Adrenal gland (tissue), 12 donors: ENCODE results near the gene AVPR1B. TPM values are rescaled to one million over a fixed set of nuclear protein-coding genes. Genes with fewer than 3 reads are reported as not detected.

Experiments
- DNase-seq, 7 donors: peaks; one replicate each; pipeline ENCODE4 v3.0.0-alpha.2; 2019 to 2020
- H3K27ac ChIP-seq, 5 donors: fragments of 200-600 bp; sonication (generic) in 4 of 5; 1 replicate in 3 of 5; 2 replicates in 2 of 5; pipeline versions ENCODE4 v1.5.1 to v1.8.0; 2016 to 2020; ENCODE audit warnings: mild to moderate bottlenecking in 1 of 5
- H3K27me3 ChIP-seq: fragments of 200-600 bp; 2 replicates; pipeline ENCODE4 v1.8.0; 2021
- H3K36me3 ChIP-seq, 2 donors: fragments of 200-600 bp; replicated peaks in 1 of 2; 1 replicate in 1 of 2; 2 replicates in 1 of 2; pipeline versions ENCODE4 v1.5.1 to v1.8.0; 2018 to 2022
- H3K4me1 ChIP-seq, 2 donors: fragments of 200-600 bp; replicated peaks in 1 of 2; 1 replicate in 1 of 2; 2 replicates in 1 of 2; pipeline versions ENCODE4 v1.5.1 to v1.8.0; 2018 to 2021
- H3K4me3 ChIP-seq, 4 donors: fragments of 200-600 bp; sonication (generic) in 3 of 4; one replicate each; pipeline ENCODE4 v1.5.1; 2016 to 2018
- H3K9me3 ChIP-seq, 3 donors: fragments of 200-600 bp; sonication (generic) in 1 of 3; replicated peaks in 1 of 3; 1 replicate in 2 of 3; 2 replicates in 1 of 3; pipeline versions ENCODE4 v1.5.1 to v1.8.0; 2016 to 2021
- CTCF ChIP-seq, 6 experiments: fragments of 450-650 bp in 4 of 6; fragments of 200-600 bp in 2 of 6; sonication (generic) in 1 of 6; IDR thresholded peaks; 1 replicate in 5 of 6; 2 replicates in 1 of 6; pipeline versions ENCODE4 v1.5.1 to v1.8.0; 2016 to 2021; ENCODE audit warnings: antibody characterized with exemption in 6 of 6, mild to moderate bottlenecking in 2 of 6, moderate library complexity in 1 of 6
- POLR2A ChIP-seq, 2 donors: fragments of 450-650 bp; IDR thresholded peaks; one replicate each; pipeline ENCODE4 v1.6.1; 2017; ENCODE audit warnings: antibody characterized with exemption in 2 of 2, mild to moderate bottlenecking in 2 of 2, moderate library complexity in 1 of 2
- WGBS, 4 donors: extraction: QIAGEN DNeasy Blood & Tissue Kit in 2 of 4; methylation state at CpG; one replicate each; pipeline versions ENCODE4 v1.1.5 to v1.1.7; 2013 to 2017; 5-methylcytosine and 5-hydroxymethylcytosine counted together
- intact Hi-C, 2 donors: fragments of 100-400 bp; cut with DNase I; formaldehyde crosslinking; loops; one replicate each; pipeline versions ENCODE4 v1.14.1 to v1.15.0; 2022 to 2023
- polyA plus RNA-seq, 3 donors: library from polyadenylated mRNA; stranded (reverse); fragments of 200-250 nt in 2 of 3; fragments of 350-450 nt in 1 of 3; fragmentation: Illumina TruSeq in 1 of 3; extraction: RNeasy Lipid Tissue Mini Kit (QIAGEN cat#74804) in 1 of 3; gene quantifications; one replicate each; pipeline ENCODE4 v1.2.3, GENCODE V29; 2013 to 2014
- total RNA-seq, 9 donors: library from RNA; depleted of rRNA in 4 of 9; stranded (reverse); fragments of >200 nt in 4 of 9; fragments of 120-200 nt in 1 of 9; fragmentation: NEBNext Ultra II Directional in 1 of 9; extraction: Animal tissue kit (Norgen Biotek cat#: 25700) in 1 of 9; gene quantifications; one replicate each; pipeline versions ENCODE4 v1.1.0 to v1.2.4, GENCODE V29; 2013 to 2023
- donor health status: healthy with polysubstance abuse.
- donor health status: Bipolar disorder and iron deficiency.
- donor health status: DM: yes; HTN: yes; CAD: no.
- donor health status: DM: no; HTN: no; CAD: no.
- donor health status: DM: no; HTN: no; CAD: no.
- donor health status: DM: yes; HTN: yes; CAD: no.

The AVPR1B gene
- total and polyA plus RNA-seq, 12 donors, result not detected

- no peaks in the 10 kb centered on the region for H3K4me1 ChIP-seq
- no peak overlapping the region for H3K4me3 ChIP-seq
- DNase-seq, result no peak
- TF ChIP-seq CTCF (IDR thresholded peaks at IDR 0.05), result no peak
- no peaks in the 10 kb centered on the region for H3K9me3 ChIP-seq
- H3K36me3 ChIP-seq, result no peaks in the 10 kb centered on the region
- no peak overlapping the region for H3K27ac ChIP-seq
- WGBS, 4 donors, result 67 to 73% (median 68%) methylated on average over 6 to 7 of the region's 7 CpGs
- intact Hi-C loops, result loop anchor here (2.0 to 10.0 kb wide), 5 partner anchors 72 to 312 kb away; no protein-coding TSS in a partner anchor
- peaks cover 5% of the 10 kb centered on the region for H3K27me3 ChIP-seq
Observed at GRCh38 chr1:206107168-206107544, 10.0 kb downstream of the AVPR1B start.

- Histone ChIP-seq H3K4me1 (no peaks in the 10 kb centered on the region), H3K36me3 (no peaks in the 10 kb centered on the region), H3K27ac (no peak overlapping the region), H3K27me3 (peaks cover 5% of the 10 kb centered on the region), H3K9me3 (no peaks in the 10 kb centered on the region), H3K4me3 (no peak overlapping the region)
- intact Hi-C loops, result loop anchor here (2.0 to 10.0 kb wide), 5 partner anchors 72 to 312 kb away; no protein-coding TSS in a partner anchor
- peak; percentile 79 to 90 (median 83) for TF ChIP-seq CTCF (IDR thresholded peaks at IDR 0.05)
- no peak for TF ChIP-seq POLR2A (IDR thresholded peaks at IDR 0.05)
- peak; percentile 77 to 91 (median 83) for DNase-seq
- 37 to 46% (median 43%) methylated on average over 8 of the region's 8 CpGs for WGBS, 4 donors
Observed at GRCh38 chr1:206106328-206107167, 10.6 kb downstream of the AVPR1B start.

- Histone ChIP-seq H3K36me3 (no peaks in the 10 kb centered on the region), H3K27me3 (peaks cover 5% of the 10 kb centered on the region), H3K9me3 (no peaks in the 10 kb centered on the region), H3K27ac (no peak overlapping the region), H3K4me1 (no peaks in the 10 kb centered on the region), H3K4me3 (no peak overlapping the region)
- WGBS, 4 donors, result 72 to 85% (median 73%) methylated on average over 4 of the region's 4 CpGs
- TF ChIP-seq CTCF (IDR thresholded peaks at IDR 0.05) (no peak), POLR2A (IDR thresholded peaks at IDR 0.05) (no peak)
- no peak for DNase-seq
- intact Hi-C loops, result loop anchor here (5.0 to 10.0 kb wide), 4 partner anchors 71 to 311 kb away; no protein-coding TSS in a partner anchor
Observed at GRCh38 chr1:206105464-206105995, 11.7 kb downstream of the AVPR1B start.

GRCh38 chr1:206103979-206104378 lies 13.2 kb downstream of the AVPR1B start:
- Histone ChIP-seq H3K27me3 (peaks cover 11% of the 10 kb centered on the region), H3K36me3 (no peaks in the 10 kb centered on the region), H3K9me3 (no peaks in the 10 kb centered on the region), H3K27ac (no peak overlapping the region), H3K4me3 (no peak overlapping the region), H3K4me1 (no peaks in the 10 kb centered on the region)
- TF ChIP-seq CTCF (IDR thresholded peaks at IDR 0.05) (no peak), POLR2A (IDR thresholded peaks at IDR 0.05) (no peak)
- intact Hi-C loops, result loop anchor here (10.0 kb wide), 2 partner anchors 69 to 309 kb away; no protein-coding TSS in a partner anchor
- WGBS, 4 donors, result 82 to 94% (median 88%) methylated on average over 10 of the region's 10 CpGs
- no peak for DNase-seq
